ENCODE measurements around the gene C5orf47.

DNA sequence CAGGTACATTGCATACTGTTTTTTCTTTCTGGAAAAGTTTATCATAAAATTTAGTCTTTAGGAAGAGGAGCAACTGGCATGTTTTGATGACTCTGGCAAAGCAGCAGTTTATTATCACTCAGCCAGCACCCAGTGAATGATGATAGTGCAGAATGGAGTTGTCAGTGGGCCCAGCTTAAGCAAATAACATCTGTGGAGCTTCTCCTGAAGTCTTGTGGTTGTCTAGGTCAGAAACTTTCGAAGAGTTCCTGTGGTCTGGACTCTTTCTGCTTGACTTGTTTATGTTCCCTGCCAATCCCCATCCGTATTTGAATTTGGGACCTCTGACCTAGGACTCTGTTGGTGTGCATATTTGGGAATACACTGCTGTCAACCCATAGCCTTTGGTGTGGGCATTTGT lies 38.1 kb upstream of the C5orf47 start:
- TF ChIP-seq POLR2A (IDR thresholded peaks at IDR 0.05; ENCODE audit: low read depth, low read length) (no peak), CEBPB (IDR thresholded peaks at IDR 0.05; ENCODE audit: low read depth, low read length) (no peak), BHLHE40 (IDR thresholded peaks at IDR 0.05; ENCODE audit: low read depth, low read length) (no peak), MAFK (IDR thresholded peaks at IDR 0.05; ENCODE audit: low read depth, low read length) (no peak), RCOR1 (IDR thresholded peaks at IDR 0.05; ENCODE audit: insufficient replicate concordance, low read length) (no peak), MAZ (IDR thresholded peaks at IDR 0.05; ENCODE audit: borderline replicate concordance, low read depth, low read length) (no peak), ELK1 (IDR thresholded peaks at IDR 0.05; ENCODE audit: borderline replicate concordance, low read depth, low read length) (no peak), MXI1 (IDR thresholded peaks at IDR 0.05; ENCODE audit: borderline replicate concordance, low read depth, low read length) (no peak)
- TF ChIP-seq, protein P1, sequence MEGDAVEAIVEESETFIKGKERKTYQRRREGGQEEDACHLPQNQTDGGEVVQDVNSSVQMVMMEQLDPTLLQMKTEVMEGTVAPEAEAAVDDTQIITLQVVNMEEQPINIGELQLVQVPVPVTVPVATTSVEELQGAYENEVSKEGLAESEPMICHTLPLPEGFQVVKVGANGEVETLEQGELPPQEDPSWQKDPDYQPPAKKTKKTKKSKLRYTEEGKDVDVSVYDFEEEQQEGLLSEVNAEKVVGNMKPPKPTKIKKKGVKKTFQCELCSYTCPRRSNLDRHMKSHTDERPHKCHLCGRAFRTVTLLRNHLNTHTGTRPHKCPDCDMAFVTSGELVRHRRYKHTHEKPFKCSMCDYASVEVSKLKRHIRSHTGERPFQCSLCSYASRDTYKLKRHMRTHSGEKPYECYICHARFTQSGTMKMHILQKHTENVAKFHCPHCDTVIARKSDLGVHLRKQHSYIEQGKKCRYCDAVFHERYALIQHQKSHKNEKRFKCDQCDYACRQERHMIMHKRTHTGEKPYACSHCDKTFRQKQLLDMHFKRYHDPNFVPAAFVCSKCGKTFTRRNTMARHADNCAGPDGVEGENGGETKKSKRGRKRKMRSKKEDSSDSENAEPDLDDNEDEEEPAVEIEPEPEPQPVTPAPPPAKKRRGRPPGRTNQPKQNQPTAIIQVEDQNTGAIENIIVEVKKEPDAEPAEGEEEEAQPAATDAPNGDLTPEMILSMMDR (conservative IDR thresholded peaks at IDR 0.05; ENCODE audit: low read depth, low read length): no peak
- TF ChIP-seq, protein P2, sequence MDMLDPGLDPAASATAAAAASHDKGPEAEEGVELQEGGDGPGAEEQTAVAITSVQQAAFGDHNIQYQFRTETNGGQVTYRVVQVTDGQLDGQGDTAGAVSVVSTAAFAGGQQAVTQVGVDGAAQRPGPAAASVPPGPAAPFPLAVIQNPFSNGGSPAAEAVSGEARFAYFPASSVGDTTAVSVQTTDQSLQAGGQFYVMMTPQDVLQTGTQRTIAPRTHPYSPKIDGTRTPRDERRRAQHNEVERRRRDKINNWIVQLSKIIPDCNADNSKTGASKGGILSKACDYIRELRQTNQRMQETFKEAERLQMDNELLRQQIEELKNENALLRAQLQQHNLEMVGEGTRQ (IDR thresholded peaks at IDR 0.05; ENCODE audit: low read depth, low read length): no peak

All from IMR-90 (cell line).